Prostate gland (tissue), 2 donors: Measurements from ENCODE around the gene PPP1R11. TPM values are rescaled to one million over a fixed set of nuclear protein-coding genes. Genes with fewer than 3 reads are reported as not detected.
A peak's percentile ranks its signal among the peaks of the same experiment; 100 is the strongest.

Experiments used
- DNase-seq: peaks from one replicate; pipeline ENCODE4 v3.0.0-alpha.2; 2019; ENCODE audit warnings: low spot score
- H3K27ac ChIP-seq, 2 donors: fragments of 200-600 bp; sonication (generic); 2 replicates each; pipeline ENCODE4 v1.5.1; 2017 to 2019
- H3K27me3 ChIP-seq: fragments of 200-600 bp; sonication (generic); replicated peaks from 2 replicates; pipeline ENCODE4 v1.5.1; 2019; ENCODE audit not compliant: insufficient read depth
- H3K36me3 ChIP-seq, 2 donors: fragments of 200-600 bp; sonication (generic); 1 replicate in 1 of 2; 2 replicates in 1 of 2; pipeline versions ENCODE4 v1.5.1 to v1.8.1; 2017 to 2019
- H3K4me1 ChIP-seq: fragments of 200-600 bp; sonication (generic); replicated peaks from 2 replicates; pipeline ENCODE4 v1.5.1; 2019
- H3K4me3 ChIP-seq, 2 donors: fragments of 200-600 bp; sonication (generic); 2 replicates each; pipeline ENCODE4 v1.5.1; 2017 to 2019
- H3K9me3 ChIP-seq: fragments of 200-600 bp; sonication (generic); 2 replicates; pipeline ENCODE4 v1.5.1; 2017
- CTCF ChIP-seq, 4 experiments: fragments of 200-600 bp in 2 of 4; fragments of 450-650 bp in 2 of 4; sonication (generic) in 2 of 4; IDR thresholded peaks; 1 replicate in 3 of 4; 2 replicates in 1 of 4; pipeline ENCODE4 v1.5.1; 2016 to 2019; ENCODE audit warnings: antibody characterized with exemption in 4 of 4, mild to moderate bottlenecking in 2 of 4, moderate library complexity in 2 of 4
- POLR2A ChIP-seq: fragments of 450-650 bp; IDR thresholded peaks from one replicate; pipeline ENCODE4 v1.6.1; 2016; ENCODE audit warnings: antibody characterized with exemption, mild to moderate bottlenecking
- POLR2AphosphoS5 ChIP-seq: sonication (generic); formaldehyde crosslinking; IDR thresholded peaks from one replicate; pipeline ENCODE4 v1.6.1; 2017; ENCODE audit warnings: antibody characterized with exemption
- WGBS: methylation state at CpG from one replicate; pipeline ENCODE4 v1.1.5; 2018; 5-methylcytosine and 5-hydroxymethylcytosine counted together
- intact Hi-C: fragments of 100-400 bp; cut with DNase I; formaldehyde crosslinking; loops from one replicate; pipeline ENCODE4 v1.14.2; 2022
- total RNA-seq, 2 donors: library from RNA; depleted of rRNA; stranded (reverse); fragments of >200 nt; gene quantifications; one replicate each; pipeline ENCODE4 v1.1.0, GENCODE V29; 2016

The PPP1R11 gene
- total RNA-seq, 2 donors from 2014 or later, result 49.7 to 59.3 TPM

GRCh38 chr6:30063315-30063714 is 3.7 kb upstream of the PPP1R11 start:
- H3K27me3 ChIP-seq, result no peaks in the 10 kb centered on the region
- intact Hi-C loops, result loop anchor here (5.0 kb wide), 1 partner anchor 86 kb away; no protein-coding TSS in a partner anchor

GRCh38 chr6:30066082-30066481 is 916 bp upstream of the PPP1R11 start:
- DNase-seq, result no peak
- intact Hi-C loops, result no loop called here
- Histone ChIP-seq H3K4me1 (no peaks in the 10 kb centered on the region), H3K36me3 (no peaks in the 10 kb centered on the region), H3K4me3 (peak overlapping the region; percentile 58 to 61), H3K27me3 (no peaks in the 10 kb centered on the region), H3K27ac (peak overlapping the region; percentile 85 to 95), H3K9me3 (no peaks in the 10 kb centered on the region)
- TF ChIP-seq POLR2AphosphoS5, result no peak
- no peak for TF ChIP-seq POLR2A
- TF ChIP-seq CTCF (IDR thresholded peaks at IDR 0.05), result no peak
- WGBS, result 11% methylated on average over 4 of the region's 4 CpGs

More at GRCh38 chr6:30063315-30063714, 3.7 kb upstream of the PPP1R11 start:
- peaks cover 6% of the 10 kb centered on the region for H3K4me1 ChIP-seq
- H3K9me3 ChIP-seq, result no peaks in the 10 kb centered on the region
- whole genome bisulfite sequencing, result 67% methylated on average over 2 of the region's 2 CpGs
- H3K4me3 ChIP-seq, result no peak overlapping the region
- DNase-seq, result no peak
- H3K27ac ChIP-seq, result no peak overlapping the region
- no peak for TF ChIP-seq CTCF (IDR thresholded peaks at IDR 0.05)
- no peak for TF ChIP-seq POLR2A
- TF ChIP-seq POLR2AphosphoS5, result no peak
- no peaks in the 10 kb centered on the region for H3K36me3 ChIP-seq

GRCh38 chr6:30067460-30068139 is 602 bp downstream of the PPP1R11 start:
- 14% methylated on average over 8 of the region's 8 CpGs for WGBS
- intact Hi-C loops, result no loop called here
- TF ChIP-seq POLR2AphosphoS5, result no peak
- no peak for TF ChIP-seq POLR2A
- TF ChIP-seq CTCF (IDR thresholded peaks at IDR 0.05), result no peak
- Histone ChIP-seq H3K27me3 (no peaks in the 10 kb centered on the region), H3K9me3 (no peaks in the 10 kb centered on the region), H3K36me3 (no peaks in the 10 kb centered on the region), H3K27ac (peak overlapping the region; percentile 85 to 95), H3K4me1 (no peaks in the 10 kb centered on the region), H3K4me3 (peak overlapping the region; percentile 58 to 61)
- no peak for DNase-seq

- Histone ChIP-seq H3K27ac (no peak overlapping the region), H3K9me3 (no peaks in the 10 kb centered on the region), H3K27me3 (no peaks in the 10 kb centered on the region), H3K36me3 (no peaks in the 10 kb centered on the region), H3K4me3 (no peak overlapping the region), H3K4me1 (no peaks in the 10 kb centered on the region)
- 54% methylated on average over 52 of the region's 68 CpGs for WGBS
- intact Hi-C loops, result no loop called here
- no peak for DNase-seq
- TF ChIP-seq CTCF (IDR thresholded peaks at IDR 0.05) (no peak), POLR2A (no peak), POLR2AphosphoS5 (no peak)
Measured at GRCh38 chr6:30071081-30071818, 4.3 kb downstream of the PPP1R11 start.
